HG03432 (cell line): ENCODE measurements around the gene EMX2.
"Not testable (repeated sequence)": the region's sequence is repeated elsewhere in the genome, so short reads cannot be mapped to it uniquely, and the experiment has no call there.

Source experiments
- ATAC-seq: cut with Tn5 transposase; IDR thresholded peaks from one replicate; pipeline ENCODE4 v1.9.1; 2021; ENCODE audit warnings: mild to moderate bottlenecking, moderate library complexity; ENCODE audit not compliant: unreplicated experiment

EMX2 gene

GRCh38 chr10:117554241-117554814 is 11.8 kb downstream of the EMX2 start:
- no peak for ATAC-seq

GRCh38 chr10:117555017-117555416 is 12.5 kb downstream of the EMX2 start:
- ATAC-seq, result no peak

- ATAC-seq, result no peak
Observed at GRCh38 chr10:117555863-117556262, 13.3 kb downstream of the EMX2 start.

- no peak for ATAC-seq
Observed at GRCh38 chr10:117556356-117556755, 13.8 kb downstream of the EMX2 start.

GRCh38 chr10:117559712-117560111 is 17.2 kb downstream of the EMX2 start:
- ATAC-seq, result no peak

- ATAC-seq, result no peak
Observed at GRCh38 chr10:117560942-117561341, 18.4 kb downstream of the EMX2 start.

- no peak for ATAC-seq
Observed at GRCh38 chr10:117562220-117562619, 19.7 kb downstream of the EMX2 start.

GRCh38 chr10:117562896-117563737 is 20.6 kb downstream of the EMX2 start:
- ATAC-seq, result no peak

GRCh38 chr10:117563780-117564179 is 21.2 kb downstream of the EMX2 start:
- no peak for ATAC-seq

GRCh38 chr10:117565068-117565467 is 22.5 kb downstream of the EMX2 start:
- ATAC-seq, result no peak

GRCh38 chr10:117568334-117568733 is 25.8 kb downstream of the EMX2 start:
- ATAC-seq, result no peak

- ATAC-seq, result no peak
Observed at GRCh38 chr10:117569610-117570390, 27.3 kb downstream of the EMX2 start.

GRCh38 chr10:117570880-117571279 is 28.3 kb downstream of the EMX2 start:
- ATAC-seq, result no peak

GRCh38 chr10:117574498-117575146 is 32.1 kb downstream of the EMX2 start:
- ATAC-seq, result no peak

- ATAC-seq, result no peak
Observed at GRCh38 chr10:117578490-117578889, 35.9 kb downstream of the EMX2 start.

GRCh38 chr10:117578999-117579590 is 36.5 kb downstream of the EMX2 start:
- ATAC-seq, result no peak

GRCh38 chr10:117581961-117582360 is 39.4 kb downstream of the EMX2 start:
- ATAC-seq, result no peak

- not testable (repeated sequence) for ATAC-seq
Observed at GRCh38 chr10:117584831-117585230, 42.3 kb downstream of the EMX2 start.

GRCh38 chr10:117587036-117587435 is 44.5 kb downstream of the EMX2 start:
- ATAC-seq, result no peak

- no peak for ATAC-seq
Observed at GRCh38 chr10:117590101-117590875, 47.7 kb downstream of the EMX2 start.
